Ureter (tissue), 1 donor: ENCODE measurements around the gene TRIM60. TPM values are rescaled to one million over a fixed set of nuclear protein-coding genes. Genes with fewer than 3 reads are reported as not detected.
"Not testable (repeated sequence)": the region's sequence is repeated elsewhere in the genome, so short reads cannot be mapped to it uniquely, and the experiment has no call there.

Source experiments
- DNase-seq: peaks from one replicate; pipeline ENCODE4 v3.0.0-alpha.2; 2020; ENCODE audit warnings: low spot score
- total RNA-seq: library from RNA; stranded (reverse); gene quantifications from one replicate; pipeline ENCODE4 v1.2.4, GENCODE V29; 2023
- donor health status: DM: yes; HTN: yes; CAD: no.

TRIM60 gene
- total RNA-seq, result not detected

GRCh38 chr4:165031436-165032211 is at the start of gene TRIM60:
TSS of gene TRIM60 (plus strand) at chr4:165031999. CDS start at chr4:165040073, 8,074 bp downstream.
- no peak for DNase-seq

- DNase-seq, result no peak
Measured at GRCh38 chr4:164989471-164989870, 42.3 kb upstream of the TRIM60 start.

- not testable (repeated sequence) for DNase-seq
Measured at GRCh38 chr4:164990786-164991185, 41.0 kb upstream of the TRIM60 start.

DNA sequence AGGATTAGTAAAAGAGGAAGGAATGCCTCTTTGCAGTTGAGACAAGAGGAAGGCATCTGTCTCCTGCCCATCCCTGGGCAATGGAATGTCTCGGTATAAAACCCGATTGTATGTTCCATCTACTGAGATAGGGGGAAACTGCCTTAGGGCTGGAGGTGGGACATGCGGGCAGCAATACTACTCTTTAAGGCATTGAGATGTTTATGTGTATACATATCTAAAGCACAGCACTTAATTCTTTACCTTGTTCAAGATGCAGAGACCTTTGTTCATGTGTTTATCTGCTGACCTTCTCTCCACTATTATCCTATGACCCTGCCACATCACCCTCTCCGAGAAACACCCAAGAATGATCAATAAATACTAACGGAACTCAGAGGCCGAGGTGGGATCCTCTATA is 35.7 kb upstream of the TRIM60 start:
- DNase-seq, result not testable (repeated sequence)

- DNase-seq, result no peak
Measured at GRCh38 chr4:164997324-164997723, 34.5 kb upstream of the TRIM60 start.

DNA sequence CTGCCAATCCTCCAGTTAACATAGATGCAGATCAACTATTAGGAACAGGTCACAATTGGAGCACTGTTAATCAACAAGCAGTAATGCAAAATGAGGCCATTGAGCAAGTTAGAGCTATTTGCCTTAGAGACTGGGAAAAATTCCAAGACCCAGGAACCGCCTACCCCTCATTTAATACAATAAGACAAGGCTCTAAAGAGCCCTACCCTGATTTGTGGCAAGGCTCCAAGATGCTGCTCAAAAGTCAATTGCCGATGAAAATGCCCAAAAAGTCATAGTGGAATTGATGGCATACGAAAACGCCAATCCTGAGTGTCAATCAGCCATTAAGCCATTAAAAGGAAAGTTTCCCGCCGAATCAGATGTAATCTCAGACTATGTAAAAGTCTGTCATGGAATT is 33.9 kb upstream of the TRIM60 start:
- DNase-seq, result no peak

- not testable (repeated sequence) for DNase-seq
Measured at GRCh38 chr4:164998526-164999080, 33.2 kb upstream of the TRIM60 start.

DNA sequence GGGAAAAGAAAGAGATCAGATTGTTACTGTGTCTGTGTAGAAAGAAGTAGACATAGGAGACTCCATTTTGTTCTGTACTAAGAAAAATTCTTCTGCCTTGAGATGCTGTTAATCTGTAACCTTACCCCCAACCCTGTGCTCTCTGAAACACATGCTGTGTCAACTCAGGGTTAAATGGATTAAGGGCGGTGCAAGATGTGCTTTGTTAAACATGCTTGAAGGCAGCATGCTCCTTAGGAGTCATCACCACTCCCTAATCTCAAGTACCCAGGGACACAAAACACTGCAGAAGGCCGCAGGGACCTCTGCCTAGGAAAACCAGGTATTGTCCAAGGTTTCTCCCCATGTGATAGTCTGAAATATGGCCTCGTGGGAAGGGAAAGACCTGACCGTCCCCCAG is 29.8 kb upstream of the TRIM60 start:
- not testable (repeated sequence) for DNase-seq

- no peak for DNase-seq
Measured at GRCh38 chr4:165005352-165005925, 26.4 kb upstream of the TRIM60 start.

DNA sequence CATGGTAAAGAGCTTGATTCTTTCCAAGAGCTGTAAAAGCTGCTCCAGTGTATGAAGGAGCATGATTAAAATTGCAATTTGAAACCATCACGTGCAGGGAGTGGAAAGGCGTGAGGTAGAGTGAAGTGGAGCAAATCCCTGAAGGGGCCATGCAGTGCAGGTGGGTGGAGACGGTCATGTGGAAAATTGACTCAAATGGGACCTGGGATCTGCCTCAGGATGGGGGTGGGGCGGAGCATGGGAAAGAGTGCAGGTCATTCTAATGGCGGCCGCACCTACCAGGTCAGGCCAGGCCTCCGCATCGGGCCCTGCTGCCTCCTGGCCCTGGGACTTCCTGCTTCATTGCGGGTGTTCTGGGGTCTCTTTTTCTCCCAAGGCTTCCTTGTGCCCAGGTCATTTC is 25.3 kb upstream of the TRIM60 start:
- no peak for DNase-seq

DNA sequence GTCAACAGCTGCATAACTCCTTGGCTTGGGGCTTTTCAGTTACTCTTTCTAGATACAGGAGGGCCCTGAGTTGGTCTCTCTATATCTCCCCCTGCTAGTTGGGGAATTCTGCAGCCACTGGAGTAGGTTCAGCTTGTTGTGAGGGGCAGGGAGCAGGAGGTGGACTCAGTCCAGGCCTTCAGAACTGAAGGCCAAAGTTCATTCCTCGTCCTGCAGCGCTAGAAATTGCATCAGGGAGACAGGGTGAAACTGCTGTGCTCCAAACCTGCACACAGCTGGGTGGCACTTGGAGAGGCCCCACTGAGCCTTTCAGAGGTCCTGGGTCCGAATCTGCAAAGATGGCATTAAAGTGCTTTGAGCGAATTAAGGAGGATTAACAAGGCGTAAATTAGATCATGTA is 24.9 kb upstream of the TRIM60 start:
- DNase-seq, result no peak

DNA sequence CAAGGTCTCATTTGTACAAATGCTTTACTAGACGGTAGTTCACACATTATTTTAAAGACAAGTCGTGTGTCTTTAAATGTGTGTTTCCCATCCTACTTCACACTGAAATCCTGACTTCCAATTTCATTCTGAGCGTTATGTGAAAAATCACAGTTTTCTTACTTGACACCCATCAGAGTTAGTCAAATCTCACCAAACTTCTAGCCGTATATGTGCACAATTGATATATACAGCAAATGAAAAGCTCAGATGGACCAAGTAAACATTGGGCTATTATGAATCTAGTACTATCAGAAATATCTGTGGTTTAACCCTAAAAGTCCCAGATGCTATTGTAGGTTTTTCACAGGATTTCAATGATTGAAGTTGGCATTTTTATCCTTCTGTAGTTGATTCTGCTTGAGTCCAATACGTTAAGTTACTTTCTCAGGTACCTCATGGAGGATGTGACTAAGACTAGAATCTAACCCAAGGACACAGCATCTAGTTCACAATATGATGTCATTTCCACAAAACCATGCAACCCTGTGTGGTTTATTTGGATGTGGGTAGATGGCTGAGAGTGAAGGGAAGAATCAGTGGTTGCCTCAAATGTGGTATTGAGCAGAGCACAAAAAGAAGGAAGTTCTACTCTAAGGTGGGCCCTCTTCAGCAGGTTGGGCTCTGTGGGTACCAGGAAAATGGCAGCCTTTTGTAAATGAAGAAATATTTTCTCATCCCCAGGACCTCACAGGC is 22.1 kb upstream of the TRIM60 start:
- no peak for DNase-seq

DNA sequence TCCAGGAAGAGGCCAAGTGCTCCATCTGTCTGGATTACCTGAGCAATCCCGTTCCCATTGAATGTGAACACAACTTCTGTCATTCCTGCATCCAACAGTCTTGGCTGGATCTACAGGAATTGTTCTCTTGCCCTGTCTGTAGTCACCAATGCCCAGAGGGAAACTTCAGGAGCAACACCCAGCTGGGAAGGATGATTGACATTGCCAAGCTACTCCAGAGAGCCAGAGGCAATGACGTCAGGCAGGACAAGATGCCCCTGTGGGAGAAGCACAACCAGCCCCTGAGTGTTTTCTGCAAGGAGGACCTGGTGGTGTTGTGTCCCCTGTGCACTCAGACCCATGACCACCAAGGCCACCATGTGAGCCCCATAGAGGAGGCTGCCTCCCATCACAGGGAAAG is 21.3 kb upstream of the TRIM60 start:
- DNase-seq, result no peak

DNA sequence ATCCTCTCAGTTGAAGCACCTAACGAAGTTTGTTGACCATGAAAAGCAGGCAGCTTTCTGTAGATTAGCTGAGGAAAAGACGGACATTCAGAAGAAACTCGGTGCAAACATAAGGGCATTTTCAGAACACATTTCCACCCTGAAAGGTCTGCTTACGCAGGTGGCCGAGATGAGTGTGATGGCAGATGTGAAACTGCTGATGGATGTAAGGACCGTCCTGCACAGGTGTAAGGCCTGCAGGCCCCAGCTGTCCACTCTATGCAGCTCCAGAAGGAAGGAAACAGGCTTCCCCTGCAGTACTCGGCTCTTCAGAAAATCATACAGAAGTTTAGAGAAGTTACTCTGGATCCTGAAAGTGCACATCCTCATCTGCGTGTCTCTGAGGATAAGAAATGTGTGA is 20.8 kb upstream of the TRIM60 start:
- DNase-seq, result no peak

GRCh38 chr4:165011403-165011802 is 20.4 kb upstream of the TRIM60 start:
- DNase-seq, result no peak

- no peak for DNase-seq
Measured at GRCh38 chr4:165013691-165014090, 18.1 kb upstream of the TRIM60 start.

DNA sequence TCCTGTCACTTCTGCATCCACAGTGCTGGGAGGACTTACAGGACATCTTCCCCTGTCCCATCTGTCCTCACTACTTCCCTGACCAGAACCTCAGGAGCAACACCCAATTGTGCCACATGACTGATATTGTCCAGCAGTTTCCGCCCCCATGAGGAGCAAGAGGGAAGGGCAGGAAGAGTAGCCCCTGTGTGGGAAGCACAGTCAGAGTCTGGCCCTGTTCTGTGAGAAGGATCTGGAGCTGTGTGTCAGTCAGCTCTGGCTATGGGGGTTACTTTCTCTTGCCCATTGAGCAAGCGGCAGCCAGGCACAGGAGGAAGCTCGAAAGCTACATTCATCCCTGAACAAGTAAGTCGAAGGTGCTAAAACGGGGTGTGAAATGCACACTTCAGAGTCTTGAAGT is 14.8 kb upstream of the TRIM60 start:
- DNase-seq, result no peak

GRCh38 chr4:165019995-165020394 is 11.8 kb upstream of the TRIM60 start:
- DNase-seq, result not testable (repeated sequence)

GRCh38 chr4:165025782-165026181 is 6.0 kb upstream of the TRIM60 start:
- not testable (repeated sequence) for DNase-seq

DNA sequence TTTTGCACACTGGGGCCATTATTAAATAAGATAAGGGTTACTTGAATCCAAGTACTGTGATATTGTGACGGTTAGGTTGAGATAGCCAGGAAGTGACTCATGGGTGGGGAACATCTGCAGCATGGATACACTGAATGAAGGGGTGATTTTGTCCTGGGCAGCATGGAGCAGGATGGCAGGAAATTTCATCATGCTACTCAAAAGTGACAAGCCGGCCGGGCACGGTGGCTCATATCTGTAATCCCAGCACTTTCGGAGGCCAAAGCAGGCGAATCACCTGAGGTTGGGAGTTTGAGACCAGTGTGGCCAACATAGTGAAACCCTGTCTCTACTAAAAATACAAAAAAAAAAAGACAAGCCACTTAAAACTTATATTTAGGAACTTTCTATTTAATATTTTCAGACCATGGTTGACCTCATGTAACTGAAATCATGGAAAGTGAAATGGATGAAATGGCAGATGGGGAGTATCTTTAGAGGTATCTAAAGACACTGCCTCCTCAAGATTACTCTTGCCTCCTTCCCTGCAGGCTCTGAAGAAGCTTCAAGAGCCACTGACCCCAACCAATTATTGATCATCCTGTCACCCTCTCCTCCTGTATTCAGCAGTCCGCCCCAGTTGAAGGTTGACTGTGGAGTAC is 3.9 kb upstream of the TRIM60 start:
- DNase-seq, result no peak

- no peak for DNase-seq
Measured at GRCh38 chr4:165048170-165048569, 16.4 kb downstream of the TRIM60 start.

DNA sequence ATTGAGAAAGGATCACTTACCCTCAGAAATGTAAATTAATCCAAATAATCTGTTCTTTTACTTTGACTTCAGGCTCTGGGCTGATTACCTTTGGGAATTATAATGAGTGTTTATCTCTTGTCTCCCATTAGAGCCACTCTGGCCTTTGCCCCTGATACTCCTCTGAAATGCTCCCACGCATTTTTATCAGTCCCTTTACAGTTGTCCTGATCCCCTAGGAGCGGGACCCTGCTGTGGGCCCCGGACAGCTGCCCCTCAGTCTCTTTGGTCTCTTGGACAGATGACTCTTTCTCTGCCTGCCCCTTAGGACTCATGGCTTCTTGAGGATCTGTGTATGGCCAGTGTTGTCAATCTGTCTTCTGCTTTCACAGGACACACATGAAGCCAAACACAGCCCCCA is 20.8 kb downstream of the TRIM60 start:
- no peak for DNase-seq
